TTC549 (cell line): ENCODE data around the gene KIF3A.

Experiments
- FAIRE-seq: peaks from 2 replicates; lab custom pipeline; 2012; peaks lifted over from hg19 to GRCh38; lab: Jason Lieb, UNC

Gene KIF3A

GRCh38 chr5:132770476-132771159 lies 33.3 kb upstream of the KIF3A start:
- no peak for FAIRE-seq

GRCh38 chr5:132768485-132768868 lies 31.1 kb upstream of the KIF3A start:
- no peak for FAIRE-seq

- FAIRE-seq: no peak
These were observed 29.8 kb upstream of the KIF3A start for GRCh38 chr5:132767150-132767549.

- no peak for FAIRE-seq
These were observed 29.4 kb upstream of the KIF3A start for GRCh38 chr5:132766806-132767055.

- FAIRE-seq: no peak
These were observed 28.9 kb upstream of the KIF3A start for GRCh38 chr5:132766020-132766805.

GRCh38 chr5:132765311-132766019 lies 28.1 kb upstream of the KIF3A start:
- FAIRE-seq: no peak

GRCh38 chr5:132764671-132765238 lies 27.4 kb upstream of the KIF3A start:
- no peak for FAIRE-seq

- FAIRE-seq: no peak
These were observed 26.7 kb upstream of the KIF3A start for GRCh38 chr5:132764051-132764450.

- FAIRE-seq: no peak
These were observed 26.1 kb upstream of the KIF3A start for GRCh38 chr5:132763181-132764036.

GRCh38 chr5:132762246-132763000 lies 25.1 kb upstream of the KIF3A start:
- FAIRE-seq: no peak

- no peak for FAIRE-seq
These were observed 24.2 kb upstream of the KIF3A start for GRCh38 chr5:132761321-132762240.

- no peak for FAIRE-seq
These were observed 23.4 kb upstream of the KIF3A start for GRCh38 chr5:132760601-132761317.

GRCh38 chr5:132760049-132760420 lies 22.7 kb upstream of the KIF3A start:
- no peak for FAIRE-seq

- FAIRE-seq: no peak
These were observed 22.0 kb upstream of the KIF3A start for GRCh38 chr5:132759114-132760048.

- no peak for FAIRE-seq
These were observed 21.1 kb upstream of the KIF3A start for GRCh38 chr5:132758451-132758850.

GRCh38 chr5:132756542-132756941 lies 19.2 kb upstream of the KIF3A start:
- FAIRE-seq: no peak

GRCh38 chr5:132754947-132755346 lies 17.6 kb upstream of the KIF3A start:
- no peak for FAIRE-seq

GRCh38 chr5:132754111-132754510 lies 16.8 kb upstream of the KIF3A start:
- no peak for FAIRE-seq
